Measurements from ENCODE around the gene C1QTNF8.
A peak's percentile ranks its signal among the peaks of the same experiment; 100 is the strongest.

The C1QTNF8 gene

DNA sequence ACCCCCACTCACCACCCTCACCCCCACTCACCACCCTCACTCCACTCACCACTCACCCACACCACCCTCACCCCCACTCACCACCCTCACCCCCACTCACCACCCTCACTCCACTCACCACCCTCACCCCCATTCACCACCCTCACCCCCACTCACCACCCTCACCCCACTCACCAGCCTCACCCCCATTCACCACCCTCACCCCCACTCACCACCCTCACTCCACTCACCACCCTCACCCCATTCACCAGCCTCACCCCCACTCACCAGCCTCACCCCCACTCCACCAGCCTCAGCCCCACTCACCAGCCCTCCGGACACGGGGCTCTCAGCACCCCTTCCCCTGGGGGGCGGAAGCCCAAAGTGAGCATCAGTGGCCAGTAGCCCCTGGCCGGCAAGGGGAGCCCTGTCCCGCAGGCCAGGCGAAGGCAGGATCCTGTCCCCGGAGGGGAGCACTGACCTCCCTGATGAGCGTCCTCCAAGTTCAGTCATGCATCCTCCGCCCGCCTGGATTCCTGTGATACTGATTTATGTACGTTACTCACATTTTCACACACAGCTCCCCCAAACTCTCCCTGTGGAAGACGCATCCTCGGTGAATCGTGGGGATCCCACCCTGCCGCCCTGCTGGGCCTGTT lies 18.0 kb upstream of the C1QTNF8 start:
- no peak for DNase-seq
- in situ Hi-C loops (cut with MboI; ENCODE audit: low pct_unique_long_range_greater_than_20kb, low sequenced_read_pairs), result no loop called here

DNA sequence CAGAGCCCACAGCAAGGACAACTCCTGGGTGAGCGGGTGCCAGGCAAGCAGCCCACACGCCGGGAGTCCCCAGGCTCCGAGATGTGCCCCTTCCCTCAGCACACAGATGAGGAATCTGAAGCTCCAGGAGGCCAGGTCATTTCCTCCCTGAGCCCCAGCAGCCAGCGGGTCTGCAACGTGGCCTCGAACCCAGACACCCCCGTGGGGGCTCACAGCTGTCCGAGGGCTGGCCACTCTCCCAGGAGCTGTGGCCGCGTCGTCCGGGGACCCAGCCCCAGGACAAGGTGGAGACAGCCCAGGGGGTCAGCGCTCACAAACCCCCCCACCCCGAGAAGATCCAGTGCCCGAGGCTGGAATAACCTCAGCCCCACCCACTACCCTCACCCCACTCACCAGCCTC lies 17.4 kb upstream of the C1QTNF8 start:
- DNase-seq, result no peak
- in situ Hi-C loops (cut with MboI; ENCODE audit: low pct_unique_long_range_greater_than_20kb, low sequenced_read_pairs), result no loop called here

- in situ Hi-C loops (cut with MboI; ENCODE audit: low pct_unique_long_range_greater_than_20kb, low sequenced_read_pairs), result no loop called here
These were observed 16.6 kb upstream of the C1QTNF8 start for GRCh38 chr16:1112506-1113184.

DNA sequence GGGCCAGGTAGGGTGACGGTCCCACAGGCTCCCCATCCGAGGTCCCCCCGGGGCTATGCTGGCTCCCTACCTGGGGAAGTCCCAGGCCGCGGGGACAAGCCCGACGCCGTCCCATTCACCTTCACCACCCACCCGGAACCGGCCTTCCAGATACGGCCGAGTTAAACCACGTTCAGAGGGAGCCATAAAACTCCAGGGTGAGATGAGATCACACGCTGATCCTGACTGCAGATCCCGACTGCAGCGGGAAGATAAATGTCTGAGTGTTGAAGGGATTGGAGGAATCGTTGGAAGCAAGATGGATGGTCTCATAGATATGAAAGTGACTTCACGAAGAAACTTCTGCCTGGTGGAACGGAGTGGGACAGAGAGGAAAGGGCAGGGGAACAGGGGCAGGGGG lies 13.6 kb upstream of the C1QTNF8 start:
- in situ Hi-C loops (cut with MboI; ENCODE audit: low pct_unique_long_range_greater_than_20kb, low sequenced_read_pairs), result no loop called here
- DNase-seq, result no peak

More at GRCh38 chr16:1112506-1113184, 16.6 kb upstream of the C1QTNF8 start:
- no peak for DNase-seq

DNA sequence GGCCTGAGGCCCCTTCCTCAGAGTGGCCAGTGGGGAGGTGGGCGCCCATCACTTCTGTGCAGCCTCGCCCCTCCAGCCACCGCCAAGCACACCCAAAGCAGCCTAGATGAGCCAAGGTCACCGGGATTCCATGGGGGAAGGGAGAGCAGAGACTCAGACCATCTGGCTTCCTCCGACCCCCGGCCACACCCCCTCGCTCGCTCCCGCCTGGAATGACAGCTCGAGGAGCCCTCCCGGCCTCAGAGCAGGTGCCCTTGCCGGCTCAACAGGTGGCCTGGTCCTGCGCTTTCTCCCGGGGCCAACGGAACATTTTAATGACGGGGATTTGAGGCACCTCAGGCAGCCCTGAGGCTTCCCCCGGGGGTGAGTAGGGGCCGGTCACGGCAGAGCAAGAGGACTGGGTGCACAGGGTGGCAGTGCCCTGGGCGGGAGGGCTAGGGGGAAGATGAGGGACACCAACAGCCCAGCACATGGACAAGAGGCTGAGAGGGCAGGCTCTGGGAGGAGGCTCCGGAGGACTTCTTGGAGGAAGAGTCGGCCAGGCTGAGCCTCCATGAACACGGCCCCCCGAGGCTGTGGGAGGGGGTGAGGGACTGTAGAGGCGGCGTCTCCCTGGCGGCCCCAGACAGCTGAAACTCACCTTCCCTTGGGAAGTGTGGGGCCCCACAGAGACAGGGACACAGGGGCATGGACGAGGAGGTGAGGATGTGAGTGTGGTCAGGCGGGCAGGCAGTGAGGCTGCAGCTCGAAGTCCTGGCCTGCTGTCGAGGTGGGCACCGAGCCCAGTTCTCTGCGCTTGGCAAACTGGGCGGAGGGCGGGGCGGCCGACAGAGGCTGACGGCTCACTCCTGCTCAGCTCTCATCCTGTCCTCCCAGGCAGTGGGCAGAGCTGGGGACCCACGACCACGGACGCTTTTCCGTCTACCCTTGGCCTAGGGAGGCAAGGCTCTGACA lies 12.5 kb upstream of the C1QTNF8 start:
- DNase-seq, result no peak
- in situ Hi-C loops (cut with MboI; ENCODE audit: low pct_unique_long_range_greater_than_20kb, low sequenced_read_pairs), result no loop called here

- in situ Hi-C loops (cut with MboI; ENCODE audit: low pct_unique_long_range_greater_than_20kb, low sequenced_read_pairs), result no loop called here
- DNase-seq, result no peak
These were observed 11.7 kb upstream of the C1QTNF8 start for GRCh38 chr16:1107731-1108130.

DNA sequence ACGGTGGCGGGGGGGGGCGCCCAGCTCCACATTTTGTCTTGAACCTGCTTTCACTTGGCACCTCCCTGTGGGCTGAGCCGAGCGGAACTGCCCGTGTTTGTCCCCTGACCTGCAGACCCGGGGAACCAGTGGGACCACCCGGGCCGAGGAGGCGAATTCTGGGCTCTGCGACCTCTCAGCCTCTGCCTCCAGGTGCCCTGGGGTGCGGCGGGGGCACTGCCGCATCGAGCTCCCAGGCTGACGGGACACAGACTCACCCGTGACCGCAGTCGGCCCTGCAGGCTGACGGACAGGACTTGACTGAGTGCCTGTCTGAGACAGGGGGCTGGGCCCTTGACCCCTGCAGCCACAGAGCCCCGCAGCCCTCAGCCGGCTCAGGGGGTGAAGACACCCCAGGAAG lies 11.1 kb upstream of the C1QTNF8 start:
- in situ Hi-C loops (cut with MboI; ENCODE audit: low pct_unique_long_range_greater_than_20kb, low sequenced_read_pairs), result no loop called here
- no peak for DNase-seq

DNA sequence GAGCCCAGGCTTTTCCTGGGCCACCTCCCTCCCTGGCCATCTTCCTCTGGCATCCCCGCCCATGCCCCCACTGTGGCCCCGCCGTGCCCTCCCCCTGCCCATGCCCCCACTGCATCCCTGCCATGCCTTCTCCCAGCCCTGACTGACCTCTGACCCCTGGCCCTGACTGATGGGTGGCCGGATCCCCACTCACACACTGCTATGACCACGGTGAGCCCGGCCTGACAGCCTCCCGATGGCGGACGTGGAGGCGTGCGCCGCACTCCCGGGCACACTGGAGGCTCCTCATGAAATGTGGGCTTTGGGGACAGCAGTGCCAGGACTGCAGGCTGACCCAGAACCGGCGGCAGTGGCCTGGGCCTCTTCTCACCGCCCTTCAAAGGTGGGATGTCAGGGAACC lies 10.6 kb upstream of the C1QTNF8 start:
- no peak for DNase-seq
- in situ Hi-C loops (cut with MboI; ENCODE audit: low pct_unique_long_range_greater_than_20kb, low sequenced_read_pairs), result no loop called here

- peak; percentile 78 for DNase-seq
- in situ Hi-C loops (cut with MboI; ENCODE audit: low pct_unique_long_range_greater_than_20kb, low sequenced_read_pairs), result no loop called here
These were observed 10.0 kb upstream of the C1QTNF8 start for GRCh38 chr16:1105888-1106620.

DNA sequence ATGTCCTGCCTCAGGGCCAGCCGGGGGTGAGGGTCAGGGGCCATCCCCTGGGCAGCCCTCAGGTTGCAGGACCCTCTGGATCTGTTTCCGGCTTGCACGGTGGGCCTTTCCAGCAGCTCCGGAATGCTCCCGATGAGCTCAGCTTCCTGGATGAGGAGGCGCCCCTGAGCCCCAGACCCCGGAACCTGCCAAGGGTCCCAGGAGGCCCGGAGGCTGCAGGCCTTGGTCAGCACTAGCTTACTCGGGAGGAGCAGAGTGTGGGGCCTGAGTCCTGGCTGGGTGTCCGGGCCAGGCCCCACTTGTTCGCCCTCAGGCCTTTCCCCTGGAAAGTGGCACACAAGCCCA lies 7.6 kb upstream of the C1QTNF8 start:
- no peak for DNase-seq
- in situ Hi-C loops (cut with MboI; ENCODE audit: low pct_unique_long_range_greater_than_20kb, low sequenced_read_pairs), result no loop called here

GRCh38 chr16:1102921-1103635 lies 7.0 kb upstream of the C1QTNF8 start:
- DNase-seq, result peak; percentile 53
- in situ Hi-C loops (cut with MboI; ENCODE audit: low pct_unique_long_range_greater_than_20kb, low sequenced_read_pairs), result no loop called here

DNA sequence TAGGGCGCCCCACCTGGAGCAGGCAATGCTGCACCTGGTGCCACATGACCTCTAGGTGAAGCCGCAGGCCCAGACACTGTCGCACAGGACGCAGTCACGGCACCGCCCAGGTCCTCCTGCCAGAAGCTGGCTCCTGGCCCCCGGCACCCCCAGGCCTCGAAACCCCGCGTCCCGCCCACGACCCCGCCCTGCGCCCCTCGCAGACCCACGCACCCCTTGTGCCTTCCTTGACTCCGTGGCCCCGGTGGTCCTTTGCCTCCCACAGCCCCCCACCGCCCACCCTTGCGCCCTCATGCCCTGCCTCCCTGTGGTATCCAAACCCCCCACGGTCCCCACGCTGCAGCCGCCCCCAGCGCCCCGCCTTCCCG lies 6.3 kb upstream of the C1QTNF8 start:
- no peak for DNase-seq
- in situ Hi-C loops (cut with MboI; ENCODE audit: low pct_unique_long_range_greater_than_20kb, low sequenced_read_pairs), result no loop called here

GRCh38 chr16:1101573-1102332 lies 5.7 kb upstream of the C1QTNF8 start:
- DNase-seq, result no peak

GRCh38 chr16:1101133-1101532 lies 5.1 kb upstream of the C1QTNF8 start:
- no peak for DNase-seq
- in situ Hi-C loops (cut with MboI; ENCODE audit: low pct_unique_long_range_greater_than_20kb, low sequenced_read_pairs), result no loop called here

More at GRCh38 chr16:1101573-1102332, 5.7 kb upstream of the C1QTNF8 start:
- in situ Hi-C loops (cut with MboI; ENCODE audit: low pct_unique_long_range_greater_than_20kb, low sequenced_read_pairs), result no loop called here

DNA sequence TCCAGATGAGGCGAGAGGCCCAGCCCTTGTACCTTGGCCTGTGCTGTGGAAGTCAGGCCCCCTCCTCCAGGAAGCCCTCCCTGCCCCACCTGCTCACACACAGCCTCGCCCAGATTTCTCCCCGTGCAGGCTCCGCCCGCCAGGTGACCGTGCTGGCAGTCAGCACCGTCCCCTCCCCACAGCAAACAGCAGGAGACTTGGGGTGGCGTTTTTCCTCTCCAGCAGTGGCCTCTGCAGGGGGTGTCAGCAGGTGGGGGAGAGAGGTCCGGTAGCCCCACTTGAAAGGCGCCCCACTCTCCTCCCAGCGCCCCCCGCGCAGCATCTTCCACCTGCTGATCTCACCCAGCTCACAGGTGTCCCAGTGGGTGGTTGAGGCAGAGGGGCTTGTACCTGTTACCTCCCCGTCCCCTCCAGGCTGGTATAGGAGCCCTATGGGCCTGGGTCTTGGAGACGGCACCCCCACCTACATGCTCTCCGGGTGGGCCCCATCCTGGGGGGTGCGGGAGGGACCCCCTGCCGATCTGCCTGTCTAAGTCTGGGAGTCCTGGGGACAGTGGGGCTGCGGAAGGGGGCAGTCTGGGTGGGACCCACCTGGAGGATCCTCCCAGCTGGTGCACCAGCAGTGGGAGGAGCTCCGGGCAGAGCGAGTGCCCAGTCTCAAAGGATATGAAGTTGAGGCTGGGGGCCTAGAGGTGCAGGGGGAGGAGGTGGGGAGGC lies 4.2 kb upstream of the C1QTNF8 start:
- in situ Hi-C loops (cut with MboI; ENCODE audit: low pct_unique_long_range_greater_than_20kb, low sequenced_read_pairs), result no loop called here
- no peak for DNase-seq

DNA sequence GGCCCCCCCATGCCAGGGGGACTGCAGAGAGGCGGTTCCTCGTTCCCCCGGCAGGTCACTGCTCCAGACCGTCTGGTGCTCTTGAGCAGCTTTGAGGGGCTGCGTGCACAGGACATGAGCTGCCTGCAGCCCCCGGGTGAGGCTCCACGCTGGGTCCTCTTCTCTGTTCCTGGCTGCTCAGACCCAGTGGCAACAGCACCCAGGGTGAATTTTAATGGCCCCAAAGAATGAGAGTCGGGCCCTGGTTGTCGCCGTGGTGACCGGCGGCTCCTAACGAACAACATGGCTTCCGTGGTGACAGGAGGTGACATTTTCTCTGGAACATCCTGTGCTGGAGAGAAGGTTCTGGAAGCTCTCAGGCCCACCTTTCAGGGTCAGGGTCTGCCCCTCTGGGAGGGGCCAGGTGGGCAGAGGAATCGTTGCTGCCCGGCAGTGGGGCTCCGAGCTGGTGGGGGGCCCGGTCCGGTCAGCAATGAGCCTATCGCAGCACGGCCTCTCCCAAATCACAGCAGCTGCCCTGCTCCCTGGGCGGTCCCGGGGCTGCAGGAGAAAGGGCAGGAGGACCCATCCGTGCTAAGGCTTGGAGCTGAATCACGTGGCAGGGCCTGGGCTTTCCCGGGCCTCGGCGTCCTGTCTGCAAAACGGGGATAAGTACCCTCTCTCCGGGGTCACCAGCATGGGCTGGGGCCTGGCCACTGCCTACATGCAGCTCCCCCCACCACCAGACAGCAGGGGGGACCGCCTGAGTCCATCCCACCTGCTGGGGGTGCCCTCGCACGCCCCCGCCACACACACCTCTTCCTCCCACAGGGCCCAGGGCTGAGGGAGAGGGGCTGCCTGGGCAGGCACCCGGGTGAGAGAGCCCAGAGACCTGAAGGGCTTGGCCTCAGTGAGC lies 3.4 kb upstream of the C1QTNF8 start:
- in situ Hi-C loops (cut with MboI; ENCODE audit: low pct_unique_long_range_greater_than_20kb, low sequenced_read_pairs), result no loop called here
- DNase-seq, result no peak
